Measurements from ENCODE around the gene UBE2L5.

Gene UBE2L5

GRCh38 chr13:30392681-30393045 is 29.6 kb upstream of the UBE2L5 start:
- Histone ChIP-seq H2BK120ac (ENCODE audit: low read depth, low read length) (no peak overlapping the region), H3K27ac (ENCODE audit: low read depth, low read length) (no peak overlapping the region), H3K23ac (ENCODE audit: low read length) (no peak overlapping the region), H3K36me3 (ENCODE audit: control insufficient read depth, insufficient read depth, low read length) (no peaks in the 10 kb centered on the region), H2AK5ac (ENCODE audit: low read length) (no peak overlapping the region), H3K9ac (ENCODE audit: low read length) (no peak overlapping the region), H4K5ac (ENCODE audit: low read length) (no peak overlapping the region), H3K4me3 (ENCODE audit: low read length) (no peak overlapping the region), H2BK5ac (ENCODE audit: low read length) (no peak overlapping the region), H4K8ac (ENCODE audit: low read depth, low read length) (no peak overlapping the region), H3K79me2 (ENCODE audit: control insufficient read depth, insufficient read depth, low read length) (no peaks in the 10 kb centered on the region), H3K79me1 (ENCODE audit: low read length) (no peaks in the 10 kb centered on the region), H3K27me3 (ENCODE audit: insufficient read depth, low read length, poor library complexity) (no peaks in the 10 kb centered on the region), H3K56ac (ENCODE audit: low read length) (no peak overlapping the region), H3K18ac (ENCODE audit: low read length) (no peak overlapping the region), H3K4ac (ENCODE audit: low read depth, low read length) (no peak overlapping the region), H3K4me2 (ENCODE audit: low read length) (no peak overlapping the region), H3K4me1 (ENCODE audit: control insufficient read depth, low read depth, low read length) (no peaks in the 10 kb centered on the region), H2BK15ac (replicated peaks; ENCODE audit: low read depth) (no peak overlapping the region)
- WGBS (ENCODE audit: extremely low coverage, insufficient coverage, low lambda C conversion rate), result no CpG with 5 or more reads among the region's 5 CpGs
- no peak for DNase-seq

DNA sequence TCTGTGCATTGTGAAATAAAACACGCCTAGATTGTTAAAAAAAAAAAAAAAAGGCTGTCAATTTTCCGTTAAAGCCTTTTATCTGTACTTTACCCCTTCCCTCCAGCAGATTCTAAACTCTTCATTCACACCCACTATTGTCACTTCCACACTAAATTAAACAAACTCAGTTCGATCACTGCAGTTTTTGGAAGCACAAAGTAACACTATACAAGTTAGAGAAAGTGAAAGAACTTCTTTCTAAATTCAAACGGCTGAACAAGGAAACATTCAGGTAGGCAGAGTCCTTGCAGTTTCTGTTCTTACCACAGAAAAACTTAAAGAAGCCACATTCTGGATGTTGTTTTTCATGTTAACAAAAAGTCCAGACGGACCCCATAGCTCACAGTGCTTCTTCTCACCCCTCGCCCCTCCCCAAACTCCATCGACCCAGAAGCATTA is 27.5 kb upstream of the UBE2L5 start:
- Histone ChIP-seq H3K4me2 (ENCODE audit: low read length) (peak overlapping the region; percentile 78), H3K36me3 (ENCODE audit: control insufficient read depth, insufficient read depth, low read length) (no peaks in the 10 kb centered on the region), H3K4me3 (ENCODE audit: low read length) (no peak overlapping the region), H2BK5ac (ENCODE audit: low read length) (no peak overlapping the region), H3K56ac (ENCODE audit: low read length) (peak overlapping the region; percentile 89), H2BK15ac (replicated peaks; ENCODE audit: low read depth) (no peak overlapping the region), H4K8ac (ENCODE audit: low read depth, low read length) (no peak overlapping the region), H3K18ac (ENCODE audit: low read length) (no peak overlapping the region), H3K9ac (ENCODE audit: low read length) (peak overlapping the region; percentile 81), H3K23ac (ENCODE audit: low read length) (no peak overlapping the region), H2BK120ac (ENCODE audit: low read depth, low read length) (no peak overlapping the region), H3K27ac (ENCODE audit: low read depth, low read length) (no peak overlapping the region), H4K5ac (ENCODE audit: low read length) (no peak overlapping the region), H3K79me1 (ENCODE audit: low read length) (no peaks in the 10 kb centered on the region), H3K4me1 (ENCODE audit: control insufficient read depth, low read depth, low read length) (no peaks in the 10 kb centered on the region), H3K79me2 (ENCODE audit: control insufficient read depth, insufficient read depth, low read length) (no peaks in the 10 kb centered on the region), H2AK5ac (ENCODE audit: low read length) (no peak overlapping the region), H3K4ac (ENCODE audit: low read depth, low read length) (no peak overlapping the region), H3K27me3 (ENCODE audit: insufficient read depth, low read length, poor library complexity) (no peaks in the 10 kb centered on the region)
- DNase-seq, result no peak
- WGBS (ENCODE audit: extremely low coverage, insufficient coverage, low lambda C conversion rate), result 100% methylated on average over 1 of the region's 7 CpGs

- Histone ChIP-seq H3K4me3 (ENCODE audit: low read length) (peak overlapping the region; percentile 34), H2AK5ac (ENCODE audit: low read length) (no peak overlapping the region), H3K4me2 (ENCODE audit: low read length) (peak overlapping the region; percentile 78), H2BK120ac (ENCODE audit: low read depth, low read length) (peak overlapping the region; percentile 90), H3K27me3 (ENCODE audit: insufficient read depth, low read length, poor library complexity) (no peaks in the 10 kb centered on the region), H3K27ac (ENCODE audit: low read depth, low read length) (no peak overlapping the region), H3K56ac (ENCODE audit: low read length) (peak overlapping the region; percentile 89), H3K4me1 (ENCODE audit: control insufficient read depth, low read depth, low read length) (no peaks in the 10 kb centered on the region), H3K4ac (ENCODE audit: low read depth, low read length) (peak overlapping the region; percentile 59), H3K18ac (ENCODE audit: low read length) (peak overlapping the region; percentile 45), H2BK15ac (replicated peaks; ENCODE audit: low read depth) (no peak overlapping the region), H4K8ac (ENCODE audit: low read depth, low read length) (peak overlapping the region; percentile 6), H3K79me1 (ENCODE audit: low read length) (no peaks in the 10 kb centered on the region), H3K36me3 (ENCODE audit: control insufficient read depth, insufficient read depth, low read length) (no peaks in the 10 kb centered on the region), H2BK5ac (ENCODE audit: low read length) (no peak overlapping the region), H4K5ac (ENCODE audit: low read length) (peak overlapping the region; percentile 74), H3K9ac (ENCODE audit: low read length) (peak overlapping the region; percentile 81), H3K23ac (ENCODE audit: low read length) (no peak overlapping the region), H3K79me2 (ENCODE audit: control insufficient read depth, insufficient read depth, low read length) (no peaks in the 10 kb centered on the region)
- WGBS (ENCODE audit: extremely low coverage, insufficient coverage, low lambda C conversion rate), result no CpG with 5 or more reads among the region's 19 CpGs
- DNase-seq, result peak; percentile 82
These were observed 26.8 kb upstream of the UBE2L5 start for GRCh38 chr13:30395192-30396158.

DNA sequence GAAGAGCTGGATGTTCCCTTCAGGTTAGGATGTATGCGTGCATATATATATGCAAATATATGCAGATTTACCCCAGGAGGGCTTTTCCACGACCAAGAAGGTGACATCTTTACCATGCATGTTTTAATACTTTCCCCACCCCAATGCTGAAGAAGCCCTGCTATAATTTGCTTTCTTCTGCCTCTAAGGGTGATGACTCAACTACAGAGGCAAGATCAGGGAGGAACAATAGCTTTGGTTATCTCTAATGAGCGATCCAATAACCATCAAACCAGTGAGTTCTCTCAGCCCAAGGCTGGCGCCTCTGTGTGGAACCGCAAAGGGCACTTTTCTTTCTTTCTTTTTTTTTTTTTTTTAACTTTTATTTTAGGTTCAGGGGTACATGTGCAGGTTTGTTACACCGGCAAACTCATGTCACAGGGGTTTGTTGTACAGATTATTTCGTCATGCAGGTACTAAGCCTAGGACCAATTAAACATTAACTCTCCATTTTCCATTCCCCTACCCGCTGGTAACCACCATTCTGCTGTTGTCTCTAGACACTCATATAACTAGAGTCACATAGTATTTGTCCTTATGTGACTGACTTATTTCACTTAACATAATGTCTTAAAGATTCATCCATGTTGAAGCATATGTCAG is 25.7 kb upstream of the UBE2L5 start:
- H3K36me3 ChIP-seq (ENCODE audit: control insufficient read depth, insufficient read depth, low read length), result no peaks in the 10 kb centered on the region
- no peaks in the 10 kb centered on the region for H3K79me1 ChIP-seq (ENCODE audit: low read length)
- WGBS (ENCODE audit: extremely low coverage, insufficient coverage, low lambda C conversion rate), result no CpG with 5 or more reads among the region's 8 CpGs
- no peak overlapping the region for H3K4me2 ChIP-seq (ENCODE audit: low read length)
- no peak overlapping the region for H3K9ac ChIP-seq (ENCODE audit: low read length)
- no peaks in the 10 kb centered on the region for H3K27me3 ChIP-seq (ENCODE audit: insufficient read depth, low read length, poor library complexity)
- no peaks in the 10 kb centered on the region for H3K79me2 ChIP-seq (ENCODE audit: control insufficient read depth, insufficient read depth, low read length)
- H2BK15ac ChIP-seq (replicated peaks; ENCODE audit: low read depth), result no peak overlapping the region
- no peak overlapping the region for H3K4me3 ChIP-seq (ENCODE audit: low read length)
- no peak overlapping the region for H3K27ac ChIP-seq (ENCODE audit: low read depth, low read length)
- H3K23ac ChIP-seq (ENCODE audit: low read length), result no peak overlapping the region
- H4K8ac ChIP-seq (ENCODE audit: low read depth, low read length), result no peak overlapping the region
- peak; percentile 49 for DNase-seq
- no peak overlapping the region for H2AK5ac ChIP-seq (ENCODE audit: low read length)
- no peak overlapping the region for H2BK5ac ChIP-seq (ENCODE audit: low read length)
- no peak overlapping the region for H3K4ac ChIP-seq (ENCODE audit: low read depth, low read length)
- H3K56ac ChIP-seq (ENCODE audit: low read length), result no peak overlapping the region
- H2BK120ac ChIP-seq (ENCODE audit: low read depth, low read length), result no peak overlapping the region
- H3K4me1 ChIP-seq (ENCODE audit: control insufficient read depth, low read depth, low read length), result peaks cover 3% of the 10 kb centered on the region
- H3K18ac ChIP-seq (ENCODE audit: low read length), result no peak overlapping the region
- no peak overlapping the region for H4K5ac ChIP-seq (ENCODE audit: low read length)

DNA sequence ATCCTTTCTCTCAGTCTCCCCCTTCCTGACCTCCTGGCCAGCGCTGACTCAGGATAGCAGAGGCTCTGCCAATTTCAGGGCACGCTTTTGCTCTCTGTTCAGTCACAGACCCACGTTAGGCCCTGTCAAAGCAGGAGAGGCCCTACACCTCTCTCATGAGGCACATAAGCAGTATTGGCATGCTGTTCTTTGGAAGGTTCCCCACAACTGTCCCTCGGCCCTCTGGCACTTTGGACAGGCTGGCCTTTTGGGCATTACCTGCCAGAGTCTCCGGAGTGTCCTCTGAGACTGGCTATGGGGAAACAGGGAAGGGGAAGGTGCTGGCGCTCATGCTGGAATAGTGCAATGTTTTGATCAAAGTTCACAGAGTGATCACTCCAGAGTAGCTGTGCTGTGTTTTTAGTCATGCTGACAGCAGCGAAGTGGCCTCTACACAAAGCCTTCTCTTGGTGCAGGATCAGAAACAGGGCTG is 23.7 kb upstream of the UBE2L5 start:
- no peak overlapping the region for H4K5ac ChIP-seq (ENCODE audit: low read length)
- H3K4ac ChIP-seq (ENCODE audit: low read depth, low read length), result no peak overlapping the region
- DNase-seq, result no peak
- H2BK15ac ChIP-seq (replicated peaks; ENCODE audit: low read depth), result no peak overlapping the region
- H2BK5ac ChIP-seq (ENCODE audit: low read length), result no peak overlapping the region
- no peaks in the 10 kb centered on the region for H3K79me2 ChIP-seq (ENCODE audit: control insufficient read depth, insufficient read depth, low read length)
- no peak overlapping the region for H4K8ac ChIP-seq (ENCODE audit: low read depth, low read length)
- no peak overlapping the region for H2AK5ac ChIP-seq (ENCODE audit: low read length)
- no peaks in the 10 kb centered on the region for H3K36me3 ChIP-seq (ENCODE audit: control insufficient read depth, insufficient read depth, low read length)
- no peaks in the 10 kb centered on the region for H3K79me1 ChIP-seq (ENCODE audit: low read length)
- H3K27ac ChIP-seq (ENCODE audit: low read depth, low read length), result no peak overlapping the region
- no peak overlapping the region for H2BK120ac ChIP-seq (ENCODE audit: low read depth, low read length)
- H3K18ac ChIP-seq (ENCODE audit: low read length), result no peak overlapping the region
- WGBS (ENCODE audit: extremely low coverage, insufficient coverage, low lambda C conversion rate), result no CpG with 5 or more reads among the region's 7 CpGs
- H3K4me2 ChIP-seq (ENCODE audit: low read length), result no peak overlapping the region
- H3K4me1 ChIP-seq (ENCODE audit: control insufficient read depth, low read depth, low read length), result peaks cover 3% of the 10 kb centered on the region
- H3K4me3 ChIP-seq (ENCODE audit: low read length), result no peak overlapping the region
- H3K9ac ChIP-seq (ENCODE audit: low read length), result no peak overlapping the region
- H3K23ac ChIP-seq (ENCODE audit: low read length), result no peak overlapping the region
- H3K27me3 ChIP-seq (ENCODE audit: insufficient read depth, low read length, poor library complexity), result no peaks in the 10 kb centered on the region
- no peak overlapping the region for H3K56ac ChIP-seq (ENCODE audit: low read length)

Data from mesendoderm (in vitro differentiated cells).